MCF 10A (cell line): Measurements from ENCODE around the gene DPM3. TPM values are rescaled to one million over a fixed set of nuclear protein-coding genes. Genes with fewer than 3 reads are reported as not detected.
A peak's percentile ranks its signal among the peaks of the same experiment; 100 is the strongest.
"Not testable (repeated sequence)": the region's sequence is repeated elsewhere in the genome, so short reads cannot be mapped to it uniquely, and the experiment has no call there.

Source experiments
- Bru-seq: library from RNA; stranded (reverse); fragments of 400-500 nt; gene quantifications from one replicate; lab custom pipeline; 2021; lab: Mats Ljungman, UMichigan
- BruChase-seq, 2 experiments: library from RNA; stranded (reverse); fragments of 400-500 nt; gene quantifications; one replicate each; lab custom pipeline; 2021; lab: Mats Ljungman, UMichigan
- BruUV-seq: library from RNA; stranded (reverse); fragments of 400-500 nt; replicated peaks from 2 replicates; lab custom pipeline; 2021; lab: Mats Ljungman, UMichigan
- CTCF ChIA-PET: fragments of 300-600 bp; sonication (Branson Sonifier 250); formaldehyde crosslinking; extraction: SDS; loops from one replicate; lab custom pipeline; 2021; ENCODE audit warnings: antibody characterized with exemption, inconsistent platforms; lab: Yijun Ruan, JAX
- POLR2A ChIA-PET: fragments of 300-600, 350-650 bp; sonication (Branson Sonifier 250); formaldehyde crosslinking; extraction: SDS; loops from one replicate; lab custom pipeline; 2020; ENCODE audit warnings: antibody characterized with exemption, inconsistent platforms; lab: Yijun Ruan, JAX
- DNase-seq: peaks from one replicate; pipeline ENCODE4 v3.0.0-alpha.2; 2018; ENCODE audit not compliant: unreplicated experiment
- H3K27ac Mint-ChIP-seq: one replicate; pipeline ENCODE4 v1.8.0; 2022; ENCODE audit warnings: mild to moderate bottlenecking, low read depth, mixed read lengths; ENCODE audit not compliant: unreplicated experiment
- H3K27me3 Mint-ChIP-seq: one replicate; pipeline ENCODE4 v1.8.0; 2022; ENCODE audit warnings: mixed read lengths; ENCODE audit not compliant: insufficient read depth, unreplicated experiment
- H3K36me3 Mint-ChIP-seq: one replicate; pipeline ENCODE4 v1.8.0; 2022; ENCODE audit warnings: mild to moderate bottlenecking, moderate library complexity, mixed read lengths; ENCODE audit not compliant: insufficient read depth, unreplicated experiment
- H3K4me1 Mint-ChIP-seq: one replicate; pipeline ENCODE4 v1.8.0; 2022; ENCODE audit warnings: mixed read lengths; ENCODE audit not compliant: insufficient read depth, unreplicated experiment
- H3K4me3 Mint-ChIP-seq: one replicate; pipeline ENCODE4 v1.8.0; 2022; ENCODE audit warnings: mild to moderate bottlenecking, moderate library complexity, mixed read lengths; ENCODE audit not compliant: unreplicated experiment
- H3K9me3 Mint-ChIP-seq: one replicate; pipeline ENCODE4 v1.8.0; 2022; ENCODE audit warnings: mixed read lengths; ENCODE audit not compliant: unreplicated experiment
- intact Hi-C: fragments of 100-400 bp; cut with micrococcal nuclease; formaldehyde crosslinking; loops from 2 replicates; pipeline ENCODE4 v1.14.1; 2022
- long read RNA-seq: library from polyadenylated mRNA; stranded (forward); transcript quantifications from one replicate; pipeline ENCODE4 v2.0.0, GENCODE V29; 2022
- total RNA-seq: library from RNA; stranded (reverse); gene quantifications from 2 replicates; pipeline ENCODE4 v1.2.3, GENCODE V29; 2022
- TF ChIP-seq, protein P1 (sequence below): fragments of 200-600 bp; IDR thresholded peaks from one replicate; pipeline ENCODE4 v1.8.0; 2022; ENCODE audit warnings: antibody characterized with exemption, mild to moderate bottlenecking; ENCODE audit not compliant: unreplicated experiment

Gene DPM3, protein sequence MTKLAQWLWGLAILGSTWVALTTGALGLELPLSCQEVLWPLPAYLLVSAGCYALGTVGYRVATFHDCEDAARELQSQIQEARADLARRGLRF
- 79.7 and 86.4 TPM in 2 replicates for total RNA-seq
- percentile 93 among the genes with signal in this experiment for Bru-seq, nascent RNA
- percentile 95 among the genes with signal in this experiment for BruChase-seq, experiment 1, labeled RNA remaining after a 6-hour chase
- BruChase-seq, experiment 2, labeled RNA remaining after a 2-hour chase, result percentile 92 among the genes with signal in this experiment
- long read RNA-seq, transcript DPM3-201 (2 exons, 486 nt), result minor isoform, 11 of 71 reads
- long read RNA-seq, transcript DPM3-203 (2 exons, 409 nt), result major isoform, 55 of 71 reads
- long read RNA-seq, partial matches to known transcripts, result 0 of 71 reads
- long read RNA-seq, other reads (novel, unspliced or antisense), result 1 of 71 reads

DNA sequence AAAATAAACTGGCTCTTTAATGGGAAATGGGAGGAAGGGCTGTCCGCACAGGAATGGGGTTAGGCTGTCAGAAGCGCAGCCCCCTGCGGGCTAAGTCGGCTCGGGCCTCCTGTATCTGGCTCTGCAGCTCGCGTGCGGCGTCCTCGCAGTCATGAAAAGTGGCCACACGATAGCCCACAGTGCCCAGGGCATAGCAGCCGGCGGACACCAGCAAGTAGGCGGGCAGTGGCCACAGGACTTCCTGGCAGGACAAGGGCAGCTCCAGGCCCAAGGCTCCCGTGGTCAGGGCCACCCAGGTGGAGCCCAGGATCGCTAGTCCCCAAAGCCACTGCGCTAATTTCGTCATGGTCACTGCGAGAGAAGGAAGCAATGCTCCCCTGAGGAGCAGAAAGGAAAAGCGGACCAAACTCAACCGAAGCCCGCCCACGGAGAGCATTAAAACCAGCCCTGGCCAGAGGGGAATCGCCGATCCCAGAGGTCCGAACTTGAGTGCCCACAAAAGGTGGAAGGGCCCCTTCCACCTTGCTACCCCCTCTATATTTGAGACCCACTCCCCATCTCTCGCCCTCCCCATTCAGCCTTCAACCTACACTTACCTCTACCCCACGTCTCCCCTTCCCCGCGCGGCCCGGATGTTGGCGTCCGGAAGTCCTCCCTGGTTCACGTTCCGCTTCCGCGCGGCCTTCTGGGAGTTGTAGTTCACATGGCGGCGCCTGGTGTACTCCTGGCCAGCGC lies at the start of gene DPM3:
DPM3 (minus strand) TSS at position 637 of the 735 bp plus-strand sequence; CDS start at position 346, 291 bp downstream.
- TF ChIP-seq, protein P1, sequence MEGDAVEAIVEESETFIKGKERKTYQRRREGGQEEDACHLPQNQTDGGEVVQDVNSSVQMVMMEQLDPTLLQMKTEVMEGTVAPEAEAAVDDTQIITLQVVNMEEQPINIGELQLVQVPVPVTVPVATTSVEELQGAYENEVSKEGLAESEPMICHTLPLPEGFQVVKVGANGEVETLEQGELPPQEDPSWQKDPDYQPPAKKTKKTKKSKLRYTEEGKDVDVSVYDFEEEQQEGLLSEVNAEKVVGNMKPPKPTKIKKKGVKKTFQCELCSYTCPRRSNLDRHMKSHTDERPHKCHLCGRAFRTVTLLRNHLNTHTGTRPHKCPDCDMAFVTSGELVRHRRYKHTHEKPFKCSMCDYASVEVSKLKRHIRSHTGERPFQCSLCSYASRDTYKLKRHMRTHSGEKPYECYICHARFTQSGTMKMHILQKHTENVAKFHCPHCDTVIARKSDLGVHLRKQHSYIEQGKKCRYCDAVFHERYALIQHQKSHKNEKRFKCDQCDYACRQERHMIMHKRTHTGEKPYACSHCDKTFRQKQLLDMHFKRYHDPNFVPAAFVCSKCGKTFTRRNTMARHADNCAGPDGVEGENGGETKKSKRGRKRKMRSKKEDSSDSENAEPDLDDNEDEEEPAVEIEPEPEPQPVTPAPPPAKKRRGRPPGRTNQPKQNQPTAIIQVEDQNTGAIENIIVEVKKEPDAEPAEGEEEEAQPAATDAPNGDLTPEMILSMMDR, result no peak
- Mint-ChIP-seq H3K4me3 (peak within 1 kb of the TSS; percentile 80), H3K27ac (peak within 1 kb of the TSS; percentile 94), H3K4me1 (peaks cover 13% of the 10 kb centered on the region), H3K27me3 (no peaks in the 10 kb centered on the region), H3K9me3 (no peaks in the 10 kb centered on the region), H3K36me3 (peaks cover 39% of the 10 kb centered on the region)
- peak; percentile 90 for DNase-seq
- intact Hi-C loops, result no loop called here
- POLR2A ChIA-PET, result interaction anchor here (0.7 to 8.1 kb wide), 7 partner anchors 15 to 310 kb away, joined by 3 to 238 read pairs (median 4); partner anchors contain the start of genes EFNA1 and KRTCAP2
- CTCF ChIA-PET, result interaction anchor here (0.6 to 14.0 kb wide), 6 partner anchors 12 to 1504 kb away, joined by 3 to 161 read pairs (median 3); partner anchors contain the start of gene KRTCAP2
- BruUV-seq, result TSS peak; percentile 63

DNA sequence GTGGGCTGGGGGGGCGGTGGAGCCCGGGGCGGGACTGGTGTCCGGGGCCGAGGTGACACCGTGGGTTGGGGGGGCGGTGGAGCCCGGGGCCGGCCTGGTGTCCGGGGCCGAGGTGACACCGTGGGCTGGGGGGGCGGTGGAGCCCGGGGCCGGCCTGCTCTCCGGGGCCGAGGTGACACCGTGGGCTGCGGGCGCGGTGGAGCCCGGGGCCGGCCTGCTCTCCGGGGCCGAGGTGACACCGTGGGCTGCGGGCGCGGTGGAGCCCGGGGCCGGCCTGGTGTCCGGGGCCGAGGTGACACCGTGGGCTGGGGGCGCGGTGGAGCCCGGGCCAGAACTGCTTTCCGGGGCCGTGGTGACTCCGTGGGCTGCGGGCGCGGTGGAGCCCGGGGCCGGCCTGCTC lies 49.6 kb upstream of the DPM3 start:
- H3K27me3 Mint-ChIP-seq, DNase-seq, BruUV-seq, H3K4me3 Mint-ChIP-seq, CTCF ChIA-PET, H3K27ac Mint-ChIP-seq, H3K9me3 Mint-ChIP-seq, POLR2A ChIA-PET: not testable (repeated sequence)
- intact Hi-C loops, result loop anchor here (5.0 kb wide), 1 partner anchor 37 kb away; no protein-coding TSS in a partner anchor
- Mint-ChIP-seq H3K36me3 (peaks cover 43% of the 10 kb centered on the region), H3K4me1 (peaks cover 46% of the 10 kb centered on the region)

DNA sequence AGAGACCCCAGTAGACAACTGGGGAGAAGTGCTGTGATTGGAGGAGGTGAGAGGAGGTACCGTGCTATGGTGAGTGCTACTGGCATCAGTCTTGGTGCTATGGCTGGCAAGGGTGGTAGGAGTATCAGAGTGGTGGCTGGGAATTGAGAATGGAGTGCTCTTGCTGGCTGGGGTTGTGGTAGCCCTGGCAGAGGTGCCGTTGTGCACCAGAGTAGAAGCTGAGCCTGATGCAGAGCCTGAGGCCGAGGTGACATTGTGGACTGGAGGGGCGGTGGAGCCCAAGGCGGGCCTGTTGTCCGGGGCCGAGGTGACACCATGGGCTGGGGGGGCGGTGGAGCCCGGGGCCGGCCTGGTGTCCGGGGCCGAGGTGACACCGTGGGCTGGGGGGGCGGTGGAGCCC lies 47.9 kb upstream of the DPM3 start:
- H3K36me3 Mint-ChIP-seq, result peaks cover 36% of the 10 kb centered on the region
- peak overlapping the region; percentile 81 for H3K27ac Mint-ChIP-seq
- no peak for DNase-seq
- TF ChIP-seq, protein P1, result no peak
- H3K27me3 Mint-ChIP-seq, result no peaks in the 10 kb centered on the region
- BruUV-seq, result no TSS peak
- peak overlapping the region; percentile 59 for H3K4me3 Mint-ChIP-seq
- ChIA-PET CTCF (interaction anchor here (0.6 to 1.5 kb wide), 4 partner anchors 11 to 256 kb away, joined by 3 to 5 read pairs (median 4); no protein-coding TSS in a partner anchor), POLR2A (no interaction called here)
- no peaks in the 10 kb centered on the region for H3K9me3 Mint-ChIP-seq
- intact Hi-C loops, result no loop called here
- H3K4me1 Mint-ChIP-seq, result peaks cover 35% of the 10 kb centered on the region

DNA sequence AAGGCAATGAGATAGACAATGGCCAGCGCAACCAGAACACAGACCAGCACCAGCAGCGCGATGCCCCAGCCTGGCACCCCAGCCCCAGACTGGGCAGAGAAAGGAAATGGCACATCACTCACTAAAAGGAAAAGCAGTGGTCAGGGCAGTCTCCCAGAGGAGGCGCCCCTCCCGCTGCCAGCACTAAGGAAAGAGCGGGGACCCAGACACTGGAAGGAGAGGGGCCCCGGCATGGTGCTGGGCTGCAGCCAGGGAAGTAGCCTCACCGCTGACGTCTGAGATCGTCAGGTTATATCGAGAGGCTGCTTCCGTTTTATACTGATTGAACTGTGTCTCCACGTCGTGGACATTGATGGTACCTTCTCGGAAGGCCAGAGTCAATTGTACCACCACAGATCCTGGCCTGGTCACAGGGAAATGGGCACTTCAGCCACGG lies 47.1 kb upstream of the DPM3 start:
- no peaks in the 10 kb centered on the region for H3K27me3 Mint-ChIP-seq
- POLR2A ChIA-PET, result interaction anchor here (15.7 kb wide), 1 partner anchor 7 kb away, joined by 215 read pairs; no protein-coding TSS in a partner anchor
- no peak for DNase-seq
- intact Hi-C loops, result no loop called here
- no peaks in the 10 kb centered on the region for H3K9me3 Mint-ChIP-seq
- peaks cover 28% of the 10 kb centered on the region for H3K4me1 Mint-ChIP-seq
- TF ChIP-seq, protein P1, result no peak
- peak overlapping the region; percentile 81 for H3K27ac Mint-ChIP-seq
- CTCF ChIA-PET, result interaction anchor here (0.6 to 1.5 kb wide), 3 partner anchors 10 to 257 kb away, joined by 3 to 5 read pairs (median 4); no protein-coding TSS in a partner anchor
- no TSS peak for BruUV-seq
- peaks cover 40% of the 10 kb centered on the region for H3K36me3 Mint-ChIP-seq
- H3K4me3 Mint-ChIP-seq, result peak overlapping the region; percentile 47
